GM12892 (cell line): ENCODE measurements around the gene TSPO.

Source experiments
- POLR2A ChIP-seq: IDR thresholded peaks from 2 replicates; pipeline ENCODE4 v1.6.1; 2011; ENCODE audit warnings: low read depth, low read length, control low read depth
- POLR2AphosphoS5 ChIP-seq: IDR thresholded peaks from 2 replicates; pipeline ENCODE4 v1.6.1; 2011; ENCODE audit warnings: low read depth, low read length, control low read depth
- TAF1 ChIP-seq: IDR thresholded peaks from 2 replicates; pipeline ENCODE4 v1.6.1; 2011; ENCODE audit warnings: low read depth, mild to moderate bottlenecking, control low read depth, low read length, borderline replicate concordance

- TF ChIP-seq POLR2A (no peak), TAF1 (no peak), POLR2AphosphoS5 (no peak)
These were observed 1.2 kb downstream of the TSPO start for GRCh38 chr22:43152357-43153071.
